Activated CD8-positive, alpha-beta T cell treated with anti-CD3 and anti-CD28 coated beads for 36 hours (primary cell): ENCODE results near the gene HNMT. TPM values are rescaled to one million over a fixed set of nuclear protein-coding genes. Genes with fewer than 3 reads are reported as not detected.

Experiments used
- ATAC-seq: fragments of 200-7000 bp; cut with Tn5 transposase; one replicate; pipeline ENCODE4 v1.10.0; 2021; ENCODE audit warnings: mild to moderate bottlenecking, moderate library complexity
- CTCF ChIA-PET: fragments of 350-600 bp; sonication (Branson Sonifier 250); formaldehyde crosslinking; loops from one replicate; lab custom pipeline; 2021; ENCODE audit warnings: antibody characterized with exemption; lab: Charles Lee
- POLR2A ChIA-PET: fragments of 350-600 bp; sonication (Branson Sonifier 250); formaldehyde crosslinking; loops from one replicate; lab custom pipeline; 2021; ENCODE audit warnings: antibody characterized with exemption; lab: Charles Lee
- DNase-seq: peaks from one replicate; pipeline ENCODE4 v3.0.0-alpha.2; 2020
- H3K27ac Mint-ChIP-seq: one replicate; pipeline ENCODE4 v1.8.0; 2021; ENCODE audit warnings: mild to moderate bottlenecking, mixed read lengths
- H3K27me3 Mint-ChIP-seq: one replicate; pipeline ENCODE4 v1.8.0; 2021; ENCODE audit warnings: mixed read lengths
- H3K36me3 Mint-ChIP-seq: one replicate; pipeline ENCODE4 v1.8.0; 2021; ENCODE audit warnings: low read depth, mixed read lengths
- H3K4me1 Mint-ChIP-seq: one replicate; pipeline ENCODE4 v1.8.0; 2021; ENCODE audit warnings: low read depth, mixed read lengths
- H3K4me3 Mint-ChIP-seq: one replicate; pipeline ENCODE4 v1.8.0; 2021; ENCODE audit warnings: mild to moderate bottlenecking, moderate library complexity, mixed read lengths
- H3K9me3 Mint-ChIP-seq: one replicate; pipeline ENCODE4 v1.8.0; 2021; ENCODE audit warnings: mixed read lengths
- intact Hi-C: fragments of 100-400 bp; cut with micrococcal nuclease; formaldehyde crosslinking; loops from one replicate; pipeline ENCODE4 v1.10.0; 2022
- total RNA-seq, 2 experiments: library from RNA; stranded (reverse); gene quantifications; one replicate each; pipeline ENCODE4 v1.2.3, GENCODE V29; 2021
- TF ChIP-seq, protein P1 (sequence below): fragments of 200-600 bp; IDR thresholded peaks from one replicate; pipeline ENCODE4 v1.8.0; 2022; ENCODE audit warnings: antibody characterized with exemption, mild to moderate bottlenecking

HNMT gene
- total RNA-seq, 2 experiments from 2014 or later = not detected

GRCh38 chr2:138061961-138062360 is 97.7 kb downstream of the HNMT start:
- TF ChIP-seq, protein P1, sequence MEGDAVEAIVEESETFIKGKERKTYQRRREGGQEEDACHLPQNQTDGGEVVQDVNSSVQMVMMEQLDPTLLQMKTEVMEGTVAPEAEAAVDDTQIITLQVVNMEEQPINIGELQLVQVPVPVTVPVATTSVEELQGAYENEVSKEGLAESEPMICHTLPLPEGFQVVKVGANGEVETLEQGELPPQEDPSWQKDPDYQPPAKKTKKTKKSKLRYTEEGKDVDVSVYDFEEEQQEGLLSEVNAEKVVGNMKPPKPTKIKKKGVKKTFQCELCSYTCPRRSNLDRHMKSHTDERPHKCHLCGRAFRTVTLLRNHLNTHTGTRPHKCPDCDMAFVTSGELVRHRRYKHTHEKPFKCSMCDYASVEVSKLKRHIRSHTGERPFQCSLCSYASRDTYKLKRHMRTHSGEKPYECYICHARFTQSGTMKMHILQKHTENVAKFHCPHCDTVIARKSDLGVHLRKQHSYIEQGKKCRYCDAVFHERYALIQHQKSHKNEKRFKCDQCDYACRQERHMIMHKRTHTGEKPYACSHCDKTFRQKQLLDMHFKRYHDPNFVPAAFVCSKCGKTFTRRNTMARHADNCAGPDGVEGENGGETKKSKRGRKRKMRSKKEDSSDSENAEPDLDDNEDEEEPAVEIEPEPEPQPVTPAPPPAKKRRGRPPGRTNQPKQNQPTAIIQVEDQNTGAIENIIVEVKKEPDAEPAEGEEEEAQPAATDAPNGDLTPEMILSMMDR = no peak
- Mint-ChIP-seq H3K27ac (no peak overlapping the region), H3K27me3 (no peaks in the 10 kb centered on the region), H3K9me3 (no peaks in the 10 kb centered on the region), H3K4me1 (no peaks in the 10 kb centered on the region), H3K4me3 (no peak overlapping the region), H3K36me3 (no peaks in the 10 kb centered on the region)
- ChIA-PET CTCF (no interaction called here), POLR2A (no interaction called here)
- intact Hi-C loops = no loop called here
- DNase-seq = no peak
- ATAC-seq = no peak

DNA sequence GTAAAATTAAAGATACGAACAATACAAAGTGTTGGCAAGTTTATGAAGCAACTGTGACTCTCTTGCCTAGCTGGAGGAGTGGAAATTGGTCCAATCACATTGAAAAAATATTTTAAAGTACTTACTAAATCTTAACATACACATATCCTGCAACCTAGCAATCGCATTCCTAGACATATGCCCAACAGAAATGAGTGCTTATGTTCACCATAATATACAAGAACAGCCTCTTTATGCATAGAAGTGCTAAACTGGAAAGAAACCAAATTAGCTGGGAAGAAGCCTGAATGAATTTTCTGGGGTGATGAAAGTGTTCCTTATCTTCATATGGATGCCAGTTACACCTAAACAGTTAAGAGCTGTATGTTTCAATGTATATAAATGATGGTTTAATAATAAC is 98.9 kb downstream of the HNMT start:
- no peaks in the 10 kb centered on the region for H3K9me3 Mint-ChIP-seq
- H3K4me1 Mint-ChIP-seq = no peaks in the 10 kb centered on the region
- H3K36me3 Mint-ChIP-seq = no peaks in the 10 kb centered on the region
- ATAC-seq = no peak
- DNase-seq = no peak
- no peak overlapping the region for H3K27ac Mint-ChIP-seq
- intact Hi-C loops = no loop called here
- no peaks in the 10 kb centered on the region for H3K27me3 Mint-ChIP-seq
- H3K4me3 Mint-ChIP-seq = no peak overlapping the region
- ChIA-PET CTCF (no interaction called here), POLR2A (no interaction called here)
- TF ChIP-seq, protein P1 = no peak
